ENCODE results near the gene SORCS2. TPM values are rescaled to one million over a fixed set of nuclear protein-coding genes. Genes with fewer than 3 reads are reported as not detected.

Gene SORCS2
- polyA plus RNA-seq, 1 donor from 2014 or later, result 1.0 TPM

GRCh38 chr4:7710576-7711306 lies 518.4 kb downstream of the SORCS2 start:
- Histone ChIP-seq H2AFZ (ENCODE audit: low read depth, low read length) (no peak overlapping the region), H3K9me3 (ENCODE audit: low read length) (no peaks in the 10 kb centered on the region), H4K20me1 (ENCODE audit: insufficient read depth) (no peaks in the 10 kb centered on the region), H3K36me3 (ENCODE audit: insufficient read depth, low read length) (no peaks in the 10 kb centered on the region), H3K9ac (ENCODE audit: low read length) (no peak overlapping the region), H3F3A (ENCODE audit: insufficient read depth, low read length, poor library complexity, severe bottlenecking) (no peaks in the 10 kb centered on the region), H3K79me2 (replicated peaks; ENCODE audit: insufficient read depth, low read length) (no peaks in the 10 kb centered on the region), H3K27me3 (ENCODE audit: insufficient read depth, low read depth, low read length) (no peaks in the 10 kb centered on the region), H3K4me3 (ENCODE audit: low read length) (no peak overlapping the region), H3K27ac (ENCODE audit: low read length) (no peak overlapping the region), H3K9me2 (ENCODE audit: insufficient read depth, low read length) (no peaks in the 10 kb centered on the region), H3K4me2 (ENCODE audit: low read length) (no peak overlapping the region)
- TF ChIP-seq EP300 (conservative IDR thresholded peaks at IDR 0.05; ENCODE audit: poor library complexity, severe bottlenecking) (no peak), TAF1 (IDR thresholded peaks at IDR 0.05; ENCODE audit: low read depth) (no peak), POLR2AphosphoS5 (IDR thresholded peaks at IDR 0.05) (no peak), SMC3 (conservative IDR thresholded peaks at IDR 0.05; ENCODE audit: poor library complexity) (no peak), EZH2 (IDR thresholded peaks at IDR 0.05; ENCODE audit: borderline replicate concordance, insufficient read depth, low read length, poor library complexity, severe bottlenecking) (no peak), RAD21 (conservative IDR thresholded peaks at IDR 0.05) (no peak), REST (IDR thresholded peaks at IDR 0.05; ENCODE audit: borderline replicate concordance) (no peak), MXI1 (conservative IDR thresholded peaks at IDR 0.05; ENCODE audit: poor library complexity, severe bottlenecking) (no peak)
- TF ChIP-seq, protein P1, sequence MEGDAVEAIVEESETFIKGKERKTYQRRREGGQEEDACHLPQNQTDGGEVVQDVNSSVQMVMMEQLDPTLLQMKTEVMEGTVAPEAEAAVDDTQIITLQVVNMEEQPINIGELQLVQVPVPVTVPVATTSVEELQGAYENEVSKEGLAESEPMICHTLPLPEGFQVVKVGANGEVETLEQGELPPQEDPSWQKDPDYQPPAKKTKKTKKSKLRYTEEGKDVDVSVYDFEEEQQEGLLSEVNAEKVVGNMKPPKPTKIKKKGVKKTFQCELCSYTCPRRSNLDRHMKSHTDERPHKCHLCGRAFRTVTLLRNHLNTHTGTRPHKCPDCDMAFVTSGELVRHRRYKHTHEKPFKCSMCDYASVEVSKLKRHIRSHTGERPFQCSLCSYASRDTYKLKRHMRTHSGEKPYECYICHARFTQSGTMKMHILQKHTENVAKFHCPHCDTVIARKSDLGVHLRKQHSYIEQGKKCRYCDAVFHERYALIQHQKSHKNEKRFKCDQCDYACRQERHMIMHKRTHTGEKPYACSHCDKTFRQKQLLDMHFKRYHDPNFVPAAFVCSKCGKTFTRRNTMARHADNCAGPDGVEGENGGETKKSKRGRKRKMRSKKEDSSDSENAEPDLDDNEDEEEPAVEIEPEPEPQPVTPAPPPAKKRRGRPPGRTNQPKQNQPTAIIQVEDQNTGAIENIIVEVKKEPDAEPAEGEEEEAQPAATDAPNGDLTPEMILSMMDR (IDR thresholded peaks at IDR 0.05; ENCODE audit: poor library complexity, severe bottlenecking), result no peak

- Histone ChIP-seq H3K9me2 (ENCODE audit: insufficient read depth, low read length) (no peaks in the 10 kb centered on the region), H3K4me3 (ENCODE audit: low read length) (no peak overlapping the region), H3K9ac (ENCODE audit: low read length) (no peak overlapping the region), H3K79me2 (replicated peaks; ENCODE audit: insufficient read depth, low read length) (no peaks in the 10 kb centered on the region), H2AFZ (ENCODE audit: low read depth, low read length) (no peak overlapping the region), H4K20me1 (ENCODE audit: insufficient read depth) (no peaks in the 10 kb centered on the region), H3K27me3 (ENCODE audit: insufficient read depth, low read depth, low read length) (no peaks in the 10 kb centered on the region), H3K36me3 (ENCODE audit: insufficient read depth, low read length) (no peaks in the 10 kb centered on the region), H3K4me2 (ENCODE audit: low read length) (no peak overlapping the region), H3K9me3 (ENCODE audit: low read length) (no peaks in the 10 kb centered on the region), H3F3A (ENCODE audit: insufficient read depth, low read length, poor library complexity, severe bottlenecking) (no peaks in the 10 kb centered on the region), H3K27ac (ENCODE audit: low read length) (no peak overlapping the region)
- TF ChIP-seq, protein P1 (IDR thresholded peaks at IDR 0.05; ENCODE audit: poor library complexity, severe bottlenecking), result no peak
- TF ChIP-seq POLR2AphosphoS5 (IDR thresholded peaks at IDR 0.05), result no peak
- no peak for TF ChIP-seq TAF1 (IDR thresholded peaks at IDR 0.05; ENCODE audit: low read depth)
- no peak for TF ChIP-seq EZH2 (IDR thresholded peaks at IDR 0.05; ENCODE audit: borderline replicate concordance, insufficient read depth, low read length, poor library complexity, severe bottlenecking)
- no peak for TF ChIP-seq EP300 (conservative IDR thresholded peaks at IDR 0.05; ENCODE audit: poor library complexity, severe bottlenecking)
- no peak for TF ChIP-seq REST (IDR thresholded peaks at IDR 0.05; ENCODE audit: borderline replicate concordance)
- TF ChIP-seq RAD21 (conservative IDR thresholded peaks at IDR 0.05), result no peak
- TF ChIP-seq MXI1 (conservative IDR thresholded peaks at IDR 0.05; ENCODE audit: poor library complexity, severe bottlenecking), result no peak
- no peak for TF ChIP-seq SMC3 (conservative IDR thresholded peaks at IDR 0.05; ENCODE audit: poor library complexity)
These were observed 519.1 kb downstream of the SORCS2 start for GRCh38 chr4:7711307-7711963.

Data from neural cell (in vitro differentiated cells).